ENCODE measurements around the gene UQCRC2. TPM values are rescaled to one million over a fixed set of nuclear protein-coding genes. Genes with fewer than 3 reads are reported as not detected.

The UQCRC2 gene
- polyA plus RNA-seq, 1 donor from 2014 or later, result 484 TPM

DNA sequence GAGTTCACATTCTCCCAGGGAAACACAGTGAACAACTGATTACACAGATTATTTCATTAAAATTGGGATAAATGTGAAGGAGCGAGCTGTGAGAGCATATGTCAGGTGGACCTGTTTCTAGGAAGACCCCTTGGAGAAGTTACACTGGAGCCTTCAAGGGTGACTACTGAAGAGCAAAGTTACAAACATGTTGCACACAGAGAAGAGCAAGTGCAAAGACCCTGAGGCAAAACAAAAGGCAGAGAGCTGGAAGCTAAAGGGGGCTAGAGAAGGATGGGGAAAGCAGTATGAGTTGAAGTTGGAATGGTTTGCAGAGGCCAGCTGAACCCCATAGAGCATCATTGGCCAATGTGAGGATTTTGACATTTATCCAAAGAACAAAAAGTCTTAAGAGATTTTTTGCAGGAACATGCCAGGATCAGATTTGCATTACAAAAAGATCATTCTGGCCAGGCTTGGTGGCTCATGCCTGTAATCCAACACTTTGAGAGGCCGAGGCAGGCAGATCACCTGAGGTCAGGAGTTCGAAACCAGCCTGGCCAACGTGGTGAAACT is 33.6 kb downstream of the UQCRC2 start:
- H3K36me3 ChIP-seq (ENCODE audit: insufficient read depth, low read length), result no peaks in the 10 kb centered on the region
- no peaks in the 10 kb centered on the region for H3K9me3 ChIP-seq (ENCODE audit: low read length)
- H3K9me2 ChIP-seq (ENCODE audit: insufficient read depth, low read length), result no peaks in the 10 kb centered on the region
- no peaks in the 10 kb centered on the region for H3K27me3 ChIP-seq (ENCODE audit: insufficient read depth, low read depth, low read length)
- no peak overlapping the region for H2AFZ ChIP-seq (ENCODE audit: low read depth, low read length)
- no peak overlapping the region for H3K9ac ChIP-seq (ENCODE audit: low read length)
- no peaks in the 10 kb centered on the region for H3F3A ChIP-seq (ENCODE audit: insufficient read depth, low read length, poor library complexity, severe bottlenecking)
- no peaks in the 10 kb centered on the region for H3K79me2 ChIP-seq (replicated peaks; ENCODE audit: insufficient read depth, low read length)
- TF ChIP-seq RAD21 (conservative IDR thresholded peaks at IDR 0.05) (no peak), EZH2 (IDR thresholded peaks at IDR 0.05; ENCODE audit: borderline replicate concordance, insufficient read depth, low read length, poor library complexity, severe bottlenecking) (no peak), TAF1 (IDR thresholded peaks at IDR 0.05; ENCODE audit: low read depth) (no peak), MXI1 (conservative IDR thresholded peaks at IDR 0.05; ENCODE audit: poor library complexity, severe bottlenecking) (no peak), POLR2AphosphoS5 (IDR thresholded peaks at IDR 0.05) (no peak), EP300 (conservative IDR thresholded peaks at IDR 0.05; ENCODE audit: poor library complexity, severe bottlenecking) (no peak), SMC3 (conservative IDR thresholded peaks at IDR 0.05; ENCODE audit: poor library complexity) (no peak)
- TF ChIP-seq, protein P1, sequence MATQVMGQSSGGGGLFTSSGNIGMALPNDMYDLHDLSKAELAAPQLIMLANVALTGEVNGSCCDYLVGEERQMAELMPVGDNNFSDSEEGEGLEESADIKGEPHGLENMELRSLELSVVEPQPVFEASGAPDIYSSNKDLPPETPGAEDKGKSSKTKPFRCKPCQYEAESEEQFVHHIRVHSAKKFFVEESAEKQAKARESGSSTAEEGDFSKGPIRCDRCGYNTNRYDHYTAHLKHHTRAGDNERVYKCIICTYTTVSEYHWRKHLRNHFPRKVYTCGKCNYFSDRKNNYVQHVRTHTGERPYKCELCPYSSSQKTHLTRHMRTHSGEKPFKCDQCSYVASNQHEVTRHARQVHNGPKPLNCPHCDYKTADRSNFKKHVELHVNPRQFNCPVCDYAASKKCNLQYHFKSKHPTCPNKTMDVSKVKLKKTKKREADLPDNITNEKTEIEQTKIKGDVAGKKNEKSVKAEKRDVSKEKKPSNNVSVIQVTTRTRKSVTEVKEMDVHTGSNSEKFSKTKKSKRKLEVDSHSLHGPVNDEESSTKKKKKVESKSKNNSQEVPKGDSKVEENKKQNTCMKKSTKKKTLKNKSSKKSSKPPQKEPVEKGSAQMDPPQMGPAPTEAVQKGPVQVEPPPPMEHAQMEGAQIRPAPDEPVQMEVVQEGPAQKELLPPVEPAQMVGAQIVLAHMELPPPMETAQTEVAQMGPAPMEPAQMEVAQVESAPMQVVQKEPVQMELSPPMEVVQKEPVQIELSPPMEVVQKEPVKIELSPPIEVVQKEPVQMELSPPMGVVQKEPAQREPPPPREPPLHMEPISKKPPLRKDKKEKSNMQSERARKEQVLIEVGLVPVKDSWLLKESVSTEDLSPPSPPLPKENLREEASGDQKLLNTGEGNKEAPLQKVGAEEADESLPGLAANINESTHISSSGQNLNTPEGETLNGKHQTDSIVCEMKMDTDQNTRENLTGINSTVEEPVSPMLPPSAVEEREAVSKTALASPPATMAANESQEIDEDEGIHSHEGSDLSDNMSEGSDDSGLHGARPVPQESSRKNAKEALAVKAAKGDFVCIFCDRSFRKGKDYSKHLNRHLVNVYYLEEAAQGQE (IDR thresholded peaks at IDR 0.05; ENCODE audit: borderline replicate concordance), result no peak
- TF ChIP-seq, protein P2, sequence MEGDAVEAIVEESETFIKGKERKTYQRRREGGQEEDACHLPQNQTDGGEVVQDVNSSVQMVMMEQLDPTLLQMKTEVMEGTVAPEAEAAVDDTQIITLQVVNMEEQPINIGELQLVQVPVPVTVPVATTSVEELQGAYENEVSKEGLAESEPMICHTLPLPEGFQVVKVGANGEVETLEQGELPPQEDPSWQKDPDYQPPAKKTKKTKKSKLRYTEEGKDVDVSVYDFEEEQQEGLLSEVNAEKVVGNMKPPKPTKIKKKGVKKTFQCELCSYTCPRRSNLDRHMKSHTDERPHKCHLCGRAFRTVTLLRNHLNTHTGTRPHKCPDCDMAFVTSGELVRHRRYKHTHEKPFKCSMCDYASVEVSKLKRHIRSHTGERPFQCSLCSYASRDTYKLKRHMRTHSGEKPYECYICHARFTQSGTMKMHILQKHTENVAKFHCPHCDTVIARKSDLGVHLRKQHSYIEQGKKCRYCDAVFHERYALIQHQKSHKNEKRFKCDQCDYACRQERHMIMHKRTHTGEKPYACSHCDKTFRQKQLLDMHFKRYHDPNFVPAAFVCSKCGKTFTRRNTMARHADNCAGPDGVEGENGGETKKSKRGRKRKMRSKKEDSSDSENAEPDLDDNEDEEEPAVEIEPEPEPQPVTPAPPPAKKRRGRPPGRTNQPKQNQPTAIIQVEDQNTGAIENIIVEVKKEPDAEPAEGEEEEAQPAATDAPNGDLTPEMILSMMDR (IDR thresholded peaks at IDR 0.05; ENCODE audit: poor library complexity, severe bottlenecking), result no peak
- no peak overlapping the region for H3K4me2 ChIP-seq (ENCODE audit: low read length)
- H3K27ac ChIP-seq (ENCODE audit: low read length), result no peak overlapping the region
- no peak overlapping the region for H3K4me3 ChIP-seq (ENCODE audit: low read length)
- H4K20me1 ChIP-seq (ENCODE audit: insufficient read depth), result no peaks in the 10 kb centered on the region

DNA sequence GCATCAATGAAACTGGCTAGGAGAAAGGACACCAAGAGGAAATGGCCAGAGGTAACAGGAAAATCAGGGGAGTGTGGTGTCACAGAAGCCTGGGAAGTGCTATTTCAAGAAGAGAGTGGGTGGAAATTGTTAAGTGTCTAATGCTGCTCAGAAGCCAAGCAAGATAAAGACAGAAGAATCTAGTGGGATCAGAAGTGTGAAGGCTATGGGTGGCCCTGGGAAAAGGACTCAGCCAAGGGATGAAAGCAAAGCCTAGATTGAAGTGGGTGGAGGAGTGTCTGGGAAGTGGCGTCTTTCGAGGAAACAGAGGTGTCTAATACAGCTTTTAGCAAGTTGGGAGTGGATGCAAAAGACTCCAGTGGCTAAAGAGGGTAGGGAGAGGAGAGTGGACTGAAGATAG is 34.3 kb downstream of the UQCRC2 start:
- Histone ChIP-seq H2AFZ (ENCODE audit: low read depth, low read length) (no peak overlapping the region), H3K9me3 (ENCODE audit: low read length) (no peaks in the 10 kb centered on the region), H3K27ac (ENCODE audit: low read length) (no peak overlapping the region), H3F3A (ENCODE audit: insufficient read depth, low read length, poor library complexity, severe bottlenecking) (no peaks in the 10 kb centered on the region), H3K79me2 (replicated peaks; ENCODE audit: insufficient read depth, low read length) (no peaks in the 10 kb centered on the region), H3K9ac (ENCODE audit: low read length) (no peak overlapping the region), H3K27me3 (ENCODE audit: insufficient read depth, low read depth, low read length) (no peaks in the 10 kb centered on the region), H3K9me2 (ENCODE audit: insufficient read depth, low read length) (no peaks in the 10 kb centered on the region), H3K4me3 (ENCODE audit: low read length) (no peak overlapping the region), H3K36me3 (ENCODE audit: insufficient read depth, low read length) (no peaks in the 10 kb centered on the region), H3K4me2 (ENCODE audit: low read length) (no peak overlapping the region), H4K20me1 (ENCODE audit: insufficient read depth) (no peaks in the 10 kb centered on the region)
- TF ChIP-seq RAD21 (conservative IDR thresholded peaks at IDR 0.05) (no peak), MXI1 (conservative IDR thresholded peaks at IDR 0.05; ENCODE audit: poor library complexity, severe bottlenecking) (no peak), EP300 (conservative IDR thresholded peaks at IDR 0.05; ENCODE audit: poor library complexity, severe bottlenecking) (no peak), SMC3 (conservative IDR thresholded peaks at IDR 0.05; ENCODE audit: poor library complexity) (no peak), EZH2 (IDR thresholded peaks at IDR 0.05; ENCODE audit: borderline replicate concordance, insufficient read depth, low read length, poor library complexity, severe bottlenecking) (no peak), TAF1 (IDR thresholded peaks at IDR 0.05; ENCODE audit: low read depth) (no peak), POLR2AphosphoS5 (IDR thresholded peaks at IDR 0.05) (no peak)
- TF ChIP-seq, protein P2 (IDR thresholded peaks at IDR 0.05; ENCODE audit: poor library complexity, severe bottlenecking), result no peak
- TF ChIP-seq, protein P1 (IDR thresholded peaks at IDR 0.05; ENCODE audit: borderline replicate concordance), result no peak

All from neural cell (in vitro differentiated cells).